Measurements from ENCODE around the gene SMIM7. TPM values are rescaled to one million over a fixed set of nuclear protein-coding genes. Genes with fewer than 3 reads are reported as not detected.

SMIM7 gene
- total and polyA plus RNA-seq, 2 experiments from 2014 or later: 67.2 to 88.2 TPM

GRCh38 chr19:16615808-16616207 lies 44.1 kb downstream of the SMIM7 start:
- H3K27ac ChIP-seq: no peak overlapping the region
- DNase-seq (ENCODE audit: low read depth in 1 of 2, low spot score in 1 of 2): no peak
- H3K9me3 ChIP-seq (ENCODE audit: low read depth): no peaks in the 10 kb centered on the region
- no peaks in the 10 kb centered on the region for H3K27me3 ChIP-seq
- no peaks in the 10 kb centered on the region for H3K36me3 ChIP-seq
- no peak overlapping the region for H3K4me3 ChIP-seq
- TF ChIP-seq CTCF (IDR thresholded peaks at IDR 0.05; ENCODE audit: low read depth, low read length): no peak
- H3K4me1 ChIP-seq (ENCODE audit: low read depth): peaks cover 7% of the 10 kb centered on the region

DNA sequence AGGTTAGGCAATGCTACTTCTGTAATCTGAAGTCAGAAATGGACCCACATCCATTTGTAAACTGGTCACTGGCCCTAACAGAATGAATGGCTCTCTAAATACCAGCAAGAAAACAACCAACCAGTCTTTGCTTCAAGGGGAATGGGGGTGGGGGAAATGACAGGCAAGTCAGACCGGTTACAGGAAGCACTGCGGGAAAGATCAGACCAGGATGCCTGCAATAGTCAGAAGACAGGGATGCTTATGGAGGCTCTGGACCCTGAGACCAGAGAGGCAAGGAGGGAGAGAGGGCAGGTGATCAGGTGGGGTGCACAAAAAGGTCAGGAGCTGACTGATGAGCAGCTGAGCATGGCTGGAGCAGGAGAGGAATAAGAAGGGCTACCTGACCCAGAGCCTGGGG lies 45.0 kb downstream of the SMIM7 start:
- no peak for TF ChIP-seq CTCF (IDR thresholded peaks at IDR 0.05; ENCODE audit: low read depth, low read length)
- Histone ChIP-seq H3K27ac (no peak overlapping the region), H3K4me3 (no peak overlapping the region), H3K9me3 (ENCODE audit: low read depth) (no peaks in the 10 kb centered on the region), H3K27me3 (no peaks in the 10 kb centered on the region), H3K36me3 (no peaks in the 10 kb centered on the region), H3K4me1 (ENCODE audit: low read depth) (peaks cover 7% of the 10 kb centered on the region)
- no peak for DNase-seq (ENCODE audit: low read depth in 1 of 2, low spot score in 1 of 2)

- TF ChIP-seq CTCF (IDR thresholded peaks at IDR 0.05; ENCODE audit: low read depth, low read length): no peak
- H3K27ac ChIP-seq: no peak overlapping the region
- no peak for DNase-seq (ENCODE audit: low read depth in 1 of 2, low spot score in 1 of 2)
- H3K36me3 ChIP-seq: no peaks in the 10 kb centered on the region
- no peak overlapping the region for H3K4me3 ChIP-seq
- H3K27me3 ChIP-seq: no peaks in the 10 kb centered on the region
- peaks cover 7% of the 10 kb centered on the region for H3K4me1 ChIP-seq (ENCODE audit: low read depth)
- H3K9me3 ChIP-seq (ENCODE audit: low read depth): no peaks in the 10 kb centered on the region
Observed at GRCh38 chr19:16613841-16614240, 46.1 kb downstream of the SMIM7 start.

- no peaks in the 10 kb centered on the region for H3K36me3 ChIP-seq
- no peaks in the 10 kb centered on the region for H3K27me3 ChIP-seq
- H3K4me3 ChIP-seq: no peak overlapping the region
- H3K27ac ChIP-seq: peak overlapping the region; percentile 55
- peaks cover 7% of the 10 kb centered on the region for H3K4me1 ChIP-seq (ENCODE audit: low read depth)
- TF ChIP-seq CTCF (IDR thresholded peaks at IDR 0.05; ENCODE audit: low read depth, low read length): no peak
- DNase-seq (ENCODE audit: low read depth in 1 of 2, low spot score in 1 of 2): peak in 1 of 2 donors; percentile 61
- no peaks in the 10 kb centered on the region for H3K9me3 ChIP-seq (ENCODE audit: low read depth)
Observed at GRCh38 chr19:16612636-16613035, 47.3 kb downstream of the SMIM7 start.

- TF ChIP-seq CTCF (IDR thresholded peaks at IDR 0.05; ENCODE audit: low read depth, low read length): no peak
- Histone ChIP-seq H3K36me3 (no peaks in the 10 kb centered on the region), H3K4me1 (ENCODE audit: low read depth) (peaks cover 7% of the 10 kb centered on the region), H3K27me3 (no peaks in the 10 kb centered on the region), H3K4me3 (no peak overlapping the region), H3K9me3 (ENCODE audit: low read depth) (no peaks in the 10 kb centered on the region), H3K27ac (peak overlapping the region; percentile 55)
- DNase-seq (ENCODE audit: low read depth in 1 of 2, low spot score in 1 of 2): no peak
Observed at GRCh38 chr19:16611121-16611520, 48.8 kb downstream of the SMIM7 start.
